Measurements from ENCODE around the gene TPPP3. TPM values are rescaled to one million over a fixed set of nuclear protein-coding genes. Genes with fewer than 3 reads are reported as not detected.
A peak's percentile ranks its signal among the peaks of the same experiment; 100 is the strongest.

TPPP3 gene
- total and polyA plus RNA-seq, 4 donors: 34.2 to 115 (median 73.1) TPM

- peaks cover 64% of the 10 kb centered on the region for H3K36me3 ChIP-seq (ENCODE audit: control insufficient read depth, insufficient read depth, low read length)
- H3K27ac ChIP-seq (ENCODE audit: low read depth, low read length): no peak overlapping the region
- no peak for DNase-seq (ENCODE audit: low read depth in 4 of 6, low spot score in 6 of 6)
- 90% methylated on average over 16 of the region's 16 CpGs for WGBS (ENCODE audit: insufficient coverage)
- no peaks in the 10 kb centered on the region for H3K27me3 ChIP-seq (ENCODE audit: control insufficient read depth, insufficient read depth, low read length)
- no peak overlapping the region for H3K4me3 ChIP-seq (ENCODE audit: low read depth, low read length)
- no peaks in the 10 kb centered on the region for H3K9me3 ChIP-seq (ENCODE audit: control insufficient read depth, insufficient read depth, low read length)
- peaks cover 15% of the 10 kb centered on the region for H3K4me1 ChIP-seq (ENCODE audit: control insufficient read depth, insufficient read depth, low read length)
Measured at GRCh38 chr16:67435758-67436164, 42.5 kb upstream of the TPPP3 start.

GRCh38 chr16:67433131-67433719, 39.9 kb upstream of the TPPP3 start:
- Histone ChIP-seq H3K4me1 (ENCODE audit: control insufficient read depth, insufficient read depth, low read length) (peaks cover 18% of the 10 kb centered on the region), H3K36me3 (ENCODE audit: control insufficient read depth, insufficient read depth, low read length) (peaks cover 40% of the 10 kb centered on the region), H3K9me3 (ENCODE audit: control insufficient read depth, insufficient read depth, low read length) (no peaks in the 10 kb centered on the region), H3K27ac (ENCODE audit: low read depth, low read length) (no peak overlapping the region), H3K27me3 (ENCODE audit: control insufficient read depth, insufficient read depth, low read length) (peaks cover 22% of the 10 kb centered on the region), H3K4me3 (ENCODE audit: low read depth, low read length) (no peak overlapping the region)
- 89% methylated on average over 5 of the region's 5 CpGs for WGBS (ENCODE audit: insufficient coverage)
- no peak for DNase-seq (ENCODE audit: low read depth in 4 of 6, low spot score in 6 of 6)

GRCh38 chr16:67432506-67432890, 39.2 kb upstream of the TPPP3 start:
- DNase-seq (ENCODE audit: low read depth in 4 of 6, low spot score in 6 of 6): no peak
- Histone ChIP-seq H3K27ac (ENCODE audit: low read depth, low read length) (no peak overlapping the region), H3K27me3 (ENCODE audit: control insufficient read depth, insufficient read depth, low read length) (peaks cover 26% of the 10 kb centered on the region), H3K9me3 (ENCODE audit: control insufficient read depth, insufficient read depth, low read length) (no peaks in the 10 kb centered on the region), H3K4me1 (ENCODE audit: control insufficient read depth, insufficient read depth, low read length) (peaks cover 23% of the 10 kb centered on the region), H3K4me3 (ENCODE audit: low read depth, low read length) (no peak overlapping the region), H3K36me3 (ENCODE audit: control insufficient read depth, insufficient read depth, low read length) (peaks cover 33% of the 10 kb centered on the region)
- 84% methylated on average over 5 of the region's 5 CpGs for WGBS (ENCODE audit: insufficient coverage)

- peaks cover 26% of the 10 kb centered on the region for H3K27me3 ChIP-seq (ENCODE audit: control insufficient read depth, insufficient read depth, low read length)
- WGBS (ENCODE audit: insufficient coverage): 43% methylated on average over 8 of the region's 13 CpGs
- DNase-seq (ENCODE audit: low read depth in 4 of 6, low spot score in 6 of 6): no peak
Measured at GRCh38 chr16:67431775-67432505, 38.6 kb upstream of the TPPP3 start.

GRCh38 chr16:67430977-67431774, 37.9 kb upstream of the TPPP3 start, which contains the start of gene HSD11B2:
Gene HSD11B2 (plus strand): TSS chr16:67431121. CDS start chr16:67431249, 128 bp downstream.
- peak in 2 of 6 donors; percentile 66 to 67 for DNase-seq (ENCODE audit: low read depth in 4 of 6, low spot score in 6 of 6)
- peaks cover 23% of the 10 kb centered on the region for H3K4me1 ChIP-seq (ENCODE audit: control insufficient read depth, insufficient read depth, low read length)
- H3K27ac ChIP-seq (ENCODE audit: low read depth, low read length): no peak within 1 kb of the TSS
- WGBS (ENCODE audit: insufficient coverage): under 1% methylated on average over 75 of the region's 87 CpGs
- H3K36me3 ChIP-seq (ENCODE audit: control insufficient read depth, insufficient read depth, low read length): peaks cover 19% of the 10 kb centered on the region
- H3K4me3 ChIP-seq (ENCODE audit: low read depth, low read length): peak within 1 kb of the TSS; percentile 5
- no peaks in the 10 kb centered on the region for H3K9me3 ChIP-seq (ENCODE audit: control insufficient read depth, insufficient read depth, low read length)
- H3K27me3 ChIP-seq (ENCODE audit: control insufficient read depth, insufficient read depth, low read length): peaks cover 26% of the 10 kb centered on the region

More at GRCh38 chr16:67431775-67432505, 38.6 kb upstream of the TPPP3 start:
- Histone ChIP-seq H3K4me1 (ENCODE audit: control insufficient read depth, insufficient read depth, low read length) (peaks cover 23% of the 10 kb centered on the region), H3K9me3 (ENCODE audit: control insufficient read depth, insufficient read depth, low read length) (no peaks in the 10 kb centered on the region), H3K4me3 (ENCODE audit: low read depth, low read length) (peak overlapping the region; percentile 4), H3K36me3 (ENCODE audit: control insufficient read depth, insufficient read depth, low read length) (peaks cover 27% of the 10 kb centered on the region), H3K27ac (ENCODE audit: low read depth, low read length) (no peak overlapping the region)

- Histone ChIP-seq H3K27me3 (ENCODE audit: control insufficient read depth, insufficient read depth, low read length) (peaks cover 29% of the 10 kb centered on the region), H3K36me3 (ENCODE audit: control insufficient read depth, insufficient read depth, low read length) (peaks cover 13% of the 10 kb centered on the region), H3K4me3 (ENCODE audit: low read depth, low read length) (peak overlapping the region; percentile 5), H3K27ac (ENCODE audit: low read depth, low read length) (no peak overlapping the region), H3K4me1 (ENCODE audit: control insufficient read depth, insufficient read depth, low read length) (peaks cover 23% of the 10 kb centered on the region), H3K9me3 (ENCODE audit: control insufficient read depth, insufficient read depth, low read length) (no peaks in the 10 kb centered on the region)
- WGBS (ENCODE audit: insufficient coverage): under 1% methylated on average over 53 of the region's 53 CpGs
- DNase-seq (ENCODE audit: low read depth in 4 of 6, low spot score in 6 of 6): peak in 2 of 6 donors; percentile 27 to 38
Measured at GRCh38 chr16:67430504-67430976, 37.2 kb upstream of the TPPP3 start.

- H3K4me3 ChIP-seq (ENCODE audit: low read depth, low read length): peak overlapping the region; percentile 5
- H3K36me3 ChIP-seq (ENCODE audit: control insufficient read depth, insufficient read depth, low read length): peaks cover 8% of the 10 kb centered on the region
- no peak for DNase-seq (ENCODE audit: low read depth in 4 of 6, low spot score in 6 of 6)
- 25% methylated on average over 9 of the region's 13 CpGs for WGBS (ENCODE audit: insufficient coverage)
- no peak overlapping the region for H3K27ac ChIP-seq (ENCODE audit: low read depth, low read length)
- H3K4me1 ChIP-seq (ENCODE audit: control insufficient read depth, insufficient read depth, low read length): peaks cover 23% of the 10 kb centered on the region
- peaks cover 30% of the 10 kb centered on the region for H3K27me3 ChIP-seq (ENCODE audit: control insufficient read depth, insufficient read depth, low read length)
- no peaks in the 10 kb centered on the region for H3K9me3 ChIP-seq (ENCODE audit: control insufficient read depth, insufficient read depth, low read length)
Measured at GRCh38 chr16:67429799-67430503, 36.7 kb upstream of the TPPP3 start.

GRCh38 chr16:67429053-67429798, 35.9 kb upstream of the TPPP3 start:
- H3K9me3 ChIP-seq (ENCODE audit: control insufficient read depth, insufficient read depth, low read length): no peaks in the 10 kb centered on the region
- H3K27ac ChIP-seq (ENCODE audit: low read depth, low read length): no peak overlapping the region
- H3K36me3 ChIP-seq (ENCODE audit: control insufficient read depth, insufficient read depth, low read length): peaks cover 8% of the 10 kb centered on the region
- DNase-seq (ENCODE audit: low read depth in 4 of 6, low spot score in 6 of 6): no peak
- peaks cover 30% of the 10 kb centered on the region for H3K4me1 ChIP-seq (ENCODE audit: control insufficient read depth, insufficient read depth, low read length)
- peaks cover 33% of the 10 kb centered on the region for H3K27me3 ChIP-seq (ENCODE audit: control insufficient read depth, insufficient read depth, low read length)
- WGBS (ENCODE audit: insufficient coverage): 89% methylated on average over 1 of the region's 3 CpGs
- no peak overlapping the region for H3K4me3 ChIP-seq (ENCODE audit: low read depth, low read length)

Data from spinal cord (tissue), 10 donors.